Stimulated activated CD4-positive, alpha-beta T cell treated with anti-CD3 and anti-CD28 coated beads, Interleukin-2, amount 100 ng/mL, for 24 hours (primary cell): Measurements from ENCODE around the gene PTGER2.

Experiments used
- DNase-seq, 2 donors: peaks; one replicate each; pipeline ENCODE4 v3.0.0-alpha.2; 2020

PTGER2 gene

GRCh38 chr14:52342849-52343596, 28.9 kb downstream of the PTGER2 start:
- no peak for DNase-seq

- DNase-seq, result no peak
Measured at GRCh38 chr14:52346778-52347177, 32.7 kb downstream of the PTGER2 start.

GRCh38 chr14:52348279-52348678, 34.2 kb downstream of the PTGER2 start:
- DNase-seq, result no peak

- no peak for DNase-seq
Measured at GRCh38 chr14:52348776-52349175, 34.7 kb downstream of the PTGER2 start.

GRCh38 chr14:52349731-52350130, 35.6 kb downstream of the PTGER2 start:
- no peak for DNase-seq

GRCh38 chr14:52350445-52350844, 36.3 kb downstream of the PTGER2 start:
- DNase-seq, result no peak

GRCh38 chr14:52351233-52352060, 37.3 kb downstream of the PTGER2 start:
- no peak for DNase-seq

GRCh38 chr14:52352061-52352491, 38.0 kb downstream of the PTGER2 start:
- peak in 1 of 2 donors; percentile 35 for DNase-seq

GRCh38 chr14:52352569-52352968, 38.5 kb downstream of the PTGER2 start:
- DNase-seq, result no peak

- DNase-seq, result no peak
Measured at GRCh38 chr14:52354242-52354641, 40.1 kb downstream of the PTGER2 start.

GRCh38 chr14:52355016-52355431, 40.9 kb downstream of the PTGER2 start:
- no peak for DNase-seq

- DNase-seq, result no peak
Measured at GRCh38 chr14:52355526-52355925, 41.4 kb downstream of the PTGER2 start.

GRCh38 chr14:52356025-52356424, 41.9 kb downstream of the PTGER2 start:
- no peak for DNase-seq

- no peak for DNase-seq
Measured at GRCh38 chr14:52360831-52361230, 46.7 kb downstream of the PTGER2 start.

GRCh38 chr14:52363041-52363704, 49.1 kb downstream of the PTGER2 start:
- no peak for DNase-seq

GRCh38 chr14:52363961-52364360, 49.8 kb downstream of the PTGER2 start:
- no peak for DNase-seq

GRCh38 chr14:52365071-52365470, 51.0 kb downstream of the PTGER2 start:
- no peak for DNase-seq

GRCh38 chr14:52366796-52367315, 52.7 kb downstream of the PTGER2 start:
- no peak for DNase-seq

- no peak for DNase-seq
Measured at GRCh38 chr14:52369305-52369801, 55.2 kb downstream of the PTGER2 start.

GRCh38 chr14:52370406-52370935, 56.4 kb downstream of the PTGER2 start:
- no peak for DNase-seq

- peak in 1 of 2 donors; percentile 16 for DNase-seq
Measured at GRCh38 chr14:52377940-52378339, 63.8 kb downstream of the PTGER2 start.
